HG02642 (cell line): Measurements from ENCODE around the gene PCYT1A.
"Not testable (repeated sequence)": the region's sequence is repeated elsewhere in the genome, so short reads cannot be mapped to it uniquely, and the experiment has no call there.

ENCODE experiments used
- ATAC-seq: cut with Tn5 transposase; IDR thresholded peaks from one replicate; pipeline ENCODE4 v1.9.1; 2021; ENCODE audit warnings: mild to moderate bottlenecking; ENCODE audit not compliant: unreplicated experiment, poor library complexity

PCYT1A gene

GRCh38 chr3:196292286-196292923, 4.9 kb upstream of the PCYT1A start:
- no peak for ATAC-seq

GRCh38 chr3:196288141-196288460, 575 bp upstream of the PCYT1A start:
- no peak for ATAC-seq

GRCh38 chr3:196287090-196287439, 461 bp downstream of the PCYT1A start:
- no peak for ATAC-seq

GRCh38 chr3:196284396-196284795, 3.1 kb downstream of the PCYT1A start:
- ATAC-seq, result no peak

GRCh38 chr3:196281962-196282361, 5.6 kb downstream of the PCYT1A start:
- no peak for ATAC-seq

GRCh38 chr3:196280689-196281440, 6.7 kb downstream of the PCYT1A start:
- ATAC-seq, result peak; percentile 50

- no peak for ATAC-seq
Measured at GRCh38 chr3:196275126-196275525, 12.4 kb downstream of the PCYT1A start.

GRCh38 chr3:196274585-196274984, 12.9 kb downstream of the PCYT1A start:
- peak; percentile 75 for ATAC-seq

GRCh38 chr3:196273655-196274054, 13.9 kb downstream of the PCYT1A start:
- no peak for ATAC-seq

GRCh38 chr3:196272826-196273225, 14.7 kb downstream of the PCYT1A start:
- no peak for ATAC-seq

GRCh38 chr3:196270499-196270898, 17.0 kb downstream of the PCYT1A start:
- ATAC-seq, result no peak

- no peak for ATAC-seq
Measured at GRCh38 chr3:196268284-196269163, 19.0 kb downstream of the PCYT1A start.

GRCh38 chr3:196263819-196264218, 23.7 kb downstream of the PCYT1A start:
- no peak for ATAC-seq

GRCh38 chr3:196260784-196261183, 26.7 kb downstream of the PCYT1A start:
- ATAC-seq, result no peak

- ATAC-seq, result no peak
Measured at GRCh38 chr3:196255776-196256175, 31.8 kb downstream of the PCYT1A start.

GRCh38 chr3:196254376-196255283, 32.9 kb downstream of the PCYT1A start:
- no peak for ATAC-seq

GRCh38 chr3:196251918-196252317, 35.6 kb downstream of the PCYT1A start:
- no peak for ATAC-seq

- ATAC-seq, result no peak
Measured at GRCh38 chr3:196246612-196247308, 40.8 kb downstream of the PCYT1A start.

GRCh38 chr3:196244166-196244565, 43.4 kb downstream of the PCYT1A start:
- ATAC-seq, result not testable (repeated sequence)

- ATAC-seq, result no peak
Measured at GRCh38 chr3:196241704-196242103, 45.8 kb downstream of the PCYT1A start.
